ENCODE measurements around the gene CCNL1.

CCNL1 gene

GRCh38 chr3:157147099-157147803 is 12.7 kb downstream of the CCNL1 start:
- no peak for DNase-seq (ENCODE audit: low read depth in 2 of 2, low spot score in 1 of 2)

DNA sequence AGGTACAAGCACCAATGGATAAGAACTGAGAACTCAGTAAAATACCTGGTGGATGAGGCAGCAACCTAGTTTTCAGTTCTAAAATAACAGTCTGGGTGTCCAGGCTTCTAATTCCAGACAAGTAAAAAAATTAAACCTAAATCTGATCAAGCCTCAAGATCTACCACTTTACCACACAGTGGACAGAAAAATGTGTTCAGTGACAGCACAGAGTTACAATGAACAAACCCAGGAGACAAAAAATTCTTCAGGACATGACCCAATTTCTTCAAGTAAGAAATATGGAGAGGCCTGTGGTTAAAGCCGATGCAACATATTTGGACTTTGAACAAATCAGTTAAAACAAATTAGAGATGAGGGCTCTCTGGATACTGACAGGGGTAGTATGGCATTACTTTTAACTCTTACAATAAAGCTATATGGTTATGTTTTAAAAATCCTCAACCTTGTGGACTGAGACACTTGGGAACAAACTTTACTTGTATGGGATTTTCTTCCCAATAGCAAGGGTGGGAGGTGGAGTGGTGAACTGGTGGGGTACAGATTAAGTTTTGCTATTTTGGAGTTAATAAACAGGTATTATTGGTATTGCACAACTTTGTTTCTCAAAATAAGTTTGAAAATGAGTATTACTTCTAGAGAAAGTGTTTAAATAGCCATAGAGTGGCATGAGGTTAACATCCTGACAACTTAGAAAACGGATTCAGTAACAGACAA is 14.2 kb downstream of the CCNL1 start:
- no peak for DNase-seq (ENCODE audit: low read depth in 2 of 2, low spot score in 1 of 2)

DNA sequence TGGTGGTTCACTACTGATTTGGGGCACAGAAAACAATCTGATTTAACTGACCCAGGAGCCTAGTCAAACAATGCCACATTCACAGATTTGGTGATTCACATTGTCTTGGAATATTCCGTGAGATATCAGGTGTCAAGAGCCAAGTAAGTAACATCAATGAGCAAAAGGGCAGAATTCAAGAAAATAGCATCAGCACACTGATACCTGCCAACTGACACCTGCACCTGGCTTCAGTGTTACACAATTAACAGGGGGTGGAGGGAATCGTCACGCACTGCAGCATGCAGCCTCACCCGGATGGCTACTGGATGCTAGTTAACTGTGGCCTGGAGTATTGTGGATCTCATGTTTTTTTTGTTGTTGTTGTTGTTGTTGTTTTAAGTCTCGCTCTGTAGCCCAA is 17.6 kb downstream of the CCNL1 start:
- DNase-seq (ENCODE audit: low read depth in 2 of 2, low spot score in 1 of 2): no peak

GRCh38 chr3:157139938-157140534 is 19.9 kb downstream of the CCNL1 start:
- no peak for DNase-seq (ENCODE audit: low read depth in 2 of 2, low spot score in 1 of 2)

DNA sequence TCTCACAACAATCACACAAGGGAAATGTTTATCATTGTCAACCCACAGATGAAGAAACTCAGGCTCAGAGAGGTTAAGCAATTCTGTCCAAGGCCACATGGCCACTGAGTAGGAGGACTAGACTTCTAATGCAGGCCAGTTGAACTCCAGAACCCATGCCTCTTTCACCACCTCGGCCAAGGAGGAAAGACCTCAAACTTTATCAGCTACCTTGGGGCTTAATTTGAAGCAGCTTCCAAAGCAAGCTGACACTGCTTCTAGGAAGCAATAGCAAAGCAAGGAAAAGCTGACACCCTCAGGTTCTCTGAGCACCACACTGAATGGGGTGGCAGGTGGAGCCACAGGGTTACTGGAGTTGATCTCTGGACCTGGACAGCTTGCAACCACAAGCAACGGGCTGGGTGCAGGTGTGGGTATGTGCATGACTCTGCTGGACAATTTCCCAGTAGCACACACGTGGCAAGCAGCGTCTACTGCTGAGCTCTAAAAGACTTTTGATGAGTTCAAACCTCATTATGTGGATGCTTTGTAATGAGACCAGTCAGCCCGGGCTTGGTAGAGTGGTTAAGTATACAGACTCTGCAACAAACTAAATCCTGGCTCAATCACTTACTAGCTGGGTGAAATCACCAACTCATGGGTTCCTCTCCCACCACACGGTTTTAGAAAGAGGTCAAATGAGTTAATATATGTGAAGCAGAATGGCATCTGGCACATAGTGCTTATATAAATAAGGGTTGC is 23.1 kb downstream of the CCNL1 start:
- no peak for DNase-seq (ENCODE audit: low read depth in 2 of 2, low spot score in 1 of 2)

GRCh38 chr3:157135671-157136396 is 24.1 kb downstream of the CCNL1 start:
- no peak for DNase-seq (ENCODE audit: low read depth in 2 of 2, low spot score in 1 of 2)

DNA sequence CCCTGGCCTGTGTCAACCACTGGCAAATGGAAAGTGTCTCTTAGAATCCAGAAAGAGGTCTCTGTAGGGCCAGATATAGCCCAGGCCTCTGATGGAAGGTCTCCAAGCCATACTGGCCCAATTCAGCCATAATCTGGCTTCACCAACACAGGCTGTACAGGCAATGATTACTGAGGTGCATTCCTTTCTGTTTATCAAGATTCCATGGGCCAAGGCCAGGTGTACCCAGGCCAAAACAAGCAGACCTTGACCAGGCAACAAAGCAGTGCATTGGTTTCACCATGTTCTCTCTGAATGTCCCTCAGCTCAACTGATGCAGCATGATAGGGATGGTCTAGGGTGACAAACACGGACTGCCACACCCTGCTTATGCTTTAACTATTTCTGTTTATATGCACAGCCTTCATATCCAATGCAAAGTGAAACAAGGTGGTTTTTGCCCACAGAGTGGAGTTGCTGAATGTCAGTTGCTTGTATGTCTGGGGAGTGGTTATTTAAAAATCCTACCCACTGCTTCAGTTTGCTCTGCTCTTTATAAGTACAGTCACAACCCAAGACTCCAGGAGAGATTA is 25.2 kb downstream of the CCNL1 start:
- DNase-seq (ENCODE audit: low read depth in 2 of 2, low spot score in 1 of 2): no peak

GRCh38 chr3:157133434-157134320 is 26.3 kb downstream of the CCNL1 start:
- no peak for DNase-seq (ENCODE audit: low read depth in 2 of 2, low spot score in 1 of 2)

DNA sequence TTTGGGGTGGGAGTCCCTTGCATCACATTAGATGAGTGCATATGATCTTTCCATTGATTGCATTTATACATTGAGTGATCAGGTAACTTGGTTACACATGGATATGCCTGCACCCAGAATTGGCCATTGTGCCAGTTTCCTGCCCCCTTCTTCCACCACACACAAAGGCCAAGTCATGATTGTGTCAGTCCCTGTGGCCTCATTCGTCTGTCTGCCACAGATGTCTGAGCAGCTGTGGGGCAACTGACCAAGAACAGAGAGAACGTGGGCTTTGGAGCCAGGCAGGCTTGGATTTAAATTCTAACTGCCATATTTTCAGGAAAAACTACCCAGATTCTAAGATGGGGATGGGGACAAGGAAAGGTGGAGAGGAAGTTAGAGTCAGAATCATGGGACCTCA is 27.0 kb downstream of the CCNL1 start:
- no peak for DNase-seq (ENCODE audit: low read depth in 2 of 2, low spot score in 1 of 2)

DNA sequence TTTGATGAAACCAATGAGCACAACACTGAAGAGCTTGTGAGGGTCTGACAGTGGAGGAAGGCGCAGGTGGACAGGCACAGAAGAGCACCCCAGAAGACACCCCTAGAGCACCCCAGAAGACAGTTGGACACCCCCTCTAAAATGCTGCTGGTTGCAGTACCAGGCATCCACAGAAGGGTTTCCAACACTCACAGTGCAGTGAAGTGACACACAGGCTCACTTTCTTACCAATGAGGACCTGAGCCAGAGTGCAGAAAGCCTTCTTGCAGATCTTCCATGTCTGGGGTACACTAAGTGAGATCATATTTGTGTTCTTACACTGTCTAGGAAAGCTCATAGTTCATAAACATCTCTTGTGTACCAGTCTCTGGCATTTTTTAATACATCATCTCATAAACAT is 27.6 kb downstream of the CCNL1 start:
- DNase-seq (ENCODE audit: low read depth in 2 of 2, low spot score in 1 of 2): no peak

- DNase-seq (ENCODE audit: low read depth in 2 of 2, low spot score in 1 of 2): no peak
These were observed 28.1 kb downstream of the CCNL1 start for GRCh38 chr3:157131861-157132260.

GRCh38 chr3:157130467-157131251 is 29.3 kb downstream of the CCNL1 start:
- DNase-seq (ENCODE audit: low read depth in 2 of 2, low spot score in 1 of 2): peak; percentile 27 to 41

GRCh38 chr3:157129803-157130466 is 30.0 kb downstream of the CCNL1 start:
- DNase-seq (ENCODE audit: low read depth in 2 of 2, low spot score in 1 of 2): no peak

GRCh38 chr3:157128771-157129681 is 30.9 kb downstream of the CCNL1 start:
- DNase-seq (ENCODE audit: low read depth in 2 of 2, low spot score in 1 of 2): no peak

GRCh38 chr3:157127831-157128767 is 31.8 kb downstream of the CCNL1 start:
- DNase-seq (ENCODE audit: low read depth in 2 of 2, low spot score in 1 of 2): no peak

DNA sequence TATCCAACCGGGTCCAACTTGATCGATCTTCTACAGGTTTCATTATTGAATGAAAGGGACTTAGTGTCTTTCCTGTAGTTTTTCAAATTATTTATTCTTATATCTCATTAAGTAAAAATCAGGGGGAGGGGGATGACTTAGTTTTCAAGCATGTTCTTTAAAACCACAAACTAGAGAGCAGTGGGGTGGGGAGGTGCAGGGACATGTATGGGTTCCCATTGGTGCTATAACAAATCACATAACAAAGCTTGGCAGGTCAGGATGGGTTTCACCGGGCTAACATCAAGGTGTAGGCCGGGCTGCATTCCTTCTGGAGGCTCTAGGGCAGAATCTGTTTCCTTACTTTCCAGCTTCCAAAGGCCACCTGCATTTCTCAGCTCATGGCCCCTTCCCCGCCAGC is 32.7 kb downstream of the CCNL1 start:
- DNase-seq (ENCODE audit: low read depth in 2 of 2, low spot score in 1 of 2): no peak
